GM18526 (cell line): ENCODE data around the gene KIAA0232.

Source experiments
- POLR2A ChIP-seq: IDR thresholded peaks from 3 replicates; pipeline ENCODE4 v1.6.1; 2011; ENCODE audit not compliant: insufficient read length; ENCODE audit errors: extremely low read depth

Gene KIAA0232

DNA sequence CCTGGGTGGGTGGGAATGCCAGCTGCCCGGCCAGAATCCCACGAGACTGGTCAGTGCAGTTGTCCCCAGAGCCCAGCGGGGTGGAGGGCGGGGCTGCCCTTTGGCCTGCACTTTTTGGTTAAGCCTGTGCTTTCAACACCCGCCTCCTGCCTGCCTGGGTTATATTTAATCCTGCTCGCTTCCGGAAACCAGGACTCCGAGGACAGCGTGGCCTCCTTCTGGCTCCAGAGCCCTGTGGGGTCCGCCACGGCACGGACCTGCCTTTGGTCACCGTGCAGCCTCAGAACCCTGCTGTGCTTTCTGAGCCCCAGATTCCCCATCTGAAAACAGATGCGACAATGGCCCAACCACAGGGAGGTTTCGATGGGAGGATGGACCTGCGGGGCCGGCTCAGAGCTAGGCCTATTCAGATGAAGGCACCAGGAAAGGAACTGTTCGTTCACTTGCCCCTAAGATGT, 29.4 kb upstream of the KIAA0232 start:
- TF ChIP-seq POLR2A = no peak

- TF ChIP-seq POLR2A = no peak
These were observed 28.6 kb upstream of the KIAA0232 start for GRCh38 chr4:6753891-6754290.

DNA sequence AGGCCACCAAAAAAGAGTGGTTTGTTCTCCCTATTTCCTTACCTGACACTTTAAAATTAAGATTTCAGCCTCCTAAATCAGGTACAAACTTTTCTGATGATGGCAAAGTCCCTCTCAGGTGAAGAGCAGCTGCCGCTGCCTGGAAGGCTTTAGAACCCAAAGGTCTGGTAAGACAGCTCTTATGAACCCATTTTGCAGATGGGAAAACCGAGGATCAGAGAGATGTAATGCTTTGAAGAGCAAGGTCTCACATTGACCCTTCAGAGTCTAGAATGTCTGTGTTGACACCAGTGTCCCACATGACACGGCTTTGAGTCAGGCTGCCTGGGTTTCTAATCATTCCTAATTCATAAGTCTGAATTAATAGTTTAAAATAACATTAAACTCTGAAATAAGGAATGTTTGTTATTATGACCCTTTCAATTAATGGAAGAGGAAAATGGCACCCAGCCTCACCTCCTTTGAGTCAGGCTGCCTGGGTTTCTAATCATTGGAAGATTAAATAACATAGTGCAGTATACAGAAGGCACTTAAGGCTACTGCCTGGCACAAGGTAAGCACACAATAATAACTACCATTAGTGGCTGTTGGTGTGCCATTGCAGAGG, 27.9 kb upstream of the KIAA0232 start:
- TF ChIP-seq POLR2A = no peak

GRCh38 chr4:6755088-6755753, 27.3 kb upstream of the KIAA0232 start:
- TF ChIP-seq POLR2A = no peak

- TF ChIP-seq POLR2A = no peak
These were observed 23.8 kb upstream of the KIAA0232 start for GRCh38 chr4:6758728-6759127.

- no peak for TF ChIP-seq POLR2A
These were observed 21.7 kb upstream of the KIAA0232 start for GRCh38 chr4:6760865-6761264.

GRCh38 chr4:6761649-6762615, 20.6 kb upstream of the KIAA0232 start:
- no peak for TF ChIP-seq POLR2A

DNA sequence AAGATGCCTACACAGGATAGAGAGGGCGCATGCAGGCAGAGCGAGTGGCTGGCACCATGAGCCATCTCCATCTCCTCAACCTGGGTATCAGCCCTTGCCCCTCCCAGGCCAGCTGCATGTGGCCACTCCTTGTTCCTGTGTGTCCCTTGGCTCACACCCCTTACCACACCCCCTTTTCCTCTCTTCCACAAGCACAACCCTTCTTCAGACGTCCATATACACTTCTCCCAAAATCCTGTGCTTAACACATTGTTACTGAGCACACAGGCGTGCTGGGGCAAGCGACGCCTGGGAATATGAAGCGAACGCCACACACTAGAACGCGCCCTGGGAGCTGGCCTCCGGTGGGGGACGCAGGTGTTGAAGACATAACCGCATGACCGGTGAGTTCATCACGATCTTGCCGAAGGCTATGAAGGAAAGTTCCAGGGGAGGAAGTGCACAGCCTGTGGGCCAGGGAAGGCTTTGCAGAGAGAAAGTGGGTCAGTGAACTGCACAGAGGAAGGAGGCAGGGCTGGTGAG, 19.1 kb upstream of the KIAA0232 start:
- TF ChIP-seq POLR2A = no peak

DNA sequence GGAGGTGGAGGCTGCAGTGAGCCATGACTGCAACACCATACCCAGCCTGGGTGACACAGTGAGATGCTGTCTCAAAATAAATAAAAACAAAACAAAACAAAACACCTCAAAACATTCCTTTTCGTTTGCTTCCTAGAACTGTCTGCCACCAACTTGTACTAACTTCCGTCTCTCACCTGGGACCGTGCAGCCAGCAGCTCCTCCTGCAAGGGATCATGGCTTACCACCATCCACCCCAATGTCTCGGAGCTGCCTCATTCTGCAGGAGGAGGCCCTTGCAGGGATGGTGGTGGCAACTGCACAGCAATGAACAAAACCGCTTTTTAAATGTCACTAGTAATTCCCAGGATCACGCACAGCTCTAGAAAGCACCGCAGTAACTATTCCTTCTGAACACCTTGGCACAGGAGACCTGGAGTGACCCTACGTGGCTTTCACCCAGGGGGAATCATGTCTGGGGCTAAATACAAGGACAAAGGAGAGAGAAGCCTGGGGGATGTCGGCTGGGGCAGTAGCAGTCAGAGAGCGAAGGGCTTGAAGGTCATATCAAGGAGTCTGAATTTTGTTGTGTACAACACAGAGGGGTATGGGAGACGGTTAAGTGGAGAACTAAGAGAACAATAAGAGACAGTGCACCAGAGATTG, 17.4 kb upstream of the KIAA0232 start:
- TF ChIP-seq POLR2A = no peak

- no peak for TF ChIP-seq POLR2A
These were observed 16.8 kb upstream of the KIAA0232 start for GRCh38 chr4:6765703-6766102.

GRCh38 chr4:6767386-6767747, 15.2 kb upstream of the KIAA0232 start:
- TF ChIP-seq POLR2A = no peak

DNA sequence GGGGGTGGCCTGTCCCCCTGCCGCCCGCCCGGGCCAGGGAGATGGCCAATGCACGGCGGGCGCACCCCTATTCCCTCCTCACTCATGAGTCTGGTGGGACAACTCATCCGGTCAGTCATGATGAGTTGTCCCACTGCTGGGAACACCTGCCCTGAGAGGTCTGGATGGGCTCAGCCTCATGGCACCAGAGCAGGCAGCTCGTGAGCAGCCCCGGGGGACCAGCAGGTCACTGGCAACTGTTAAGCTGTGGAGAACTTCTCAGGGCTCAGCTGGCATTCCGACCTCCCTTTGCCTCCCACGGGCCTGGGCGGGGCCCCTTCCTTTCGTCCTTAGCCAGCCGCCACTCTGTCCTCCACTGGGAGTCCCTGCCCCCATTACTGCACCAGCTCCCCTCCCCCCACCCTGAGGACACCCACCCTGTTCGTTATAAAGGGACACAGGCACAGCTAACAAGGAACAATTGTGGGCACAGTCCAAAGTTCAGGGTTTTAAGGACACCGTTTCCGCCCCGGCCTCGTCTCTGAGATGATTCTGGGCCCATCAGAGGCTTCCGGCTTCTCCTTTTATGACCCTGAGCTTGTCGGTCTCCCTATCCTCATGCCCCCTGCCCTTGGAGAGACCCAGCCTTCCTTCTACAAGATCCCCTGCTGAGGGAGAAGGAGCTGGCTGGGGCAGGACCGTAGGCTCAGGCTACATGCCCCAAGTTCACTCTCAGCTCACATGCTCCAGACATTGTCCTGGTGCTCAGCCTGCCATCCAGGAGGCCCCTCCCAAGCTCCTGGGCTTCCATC, 14.6 kb upstream of the KIAA0232 start:
- no peak for TF ChIP-seq POLR2A

DNA sequence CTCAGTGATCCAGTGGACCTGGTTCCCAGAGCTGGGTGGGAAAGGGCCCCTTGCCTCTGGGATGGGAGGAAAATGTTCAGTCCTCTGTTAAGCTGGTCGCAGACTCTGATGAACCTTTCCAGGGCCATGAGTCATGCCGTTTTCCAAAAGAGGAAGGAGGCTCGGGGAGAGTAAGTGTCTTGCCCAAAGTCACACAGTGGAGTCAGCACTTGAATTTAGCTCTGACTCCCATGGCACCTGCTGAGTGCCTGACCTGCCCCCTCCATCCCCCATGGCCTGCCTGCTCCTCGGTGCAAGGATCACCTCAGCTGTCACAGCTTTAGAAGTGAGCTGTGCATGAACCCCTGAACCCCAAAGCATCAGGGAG, 14.0 kb upstream of the KIAA0232 start:
- TF ChIP-seq POLR2A = no peak

GRCh38 chr4:6769233-6769988, 13.1 kb upstream of the KIAA0232 start:
- no peak for TF ChIP-seq POLR2A
